ENCODE data around the gene IFIT3. TPM values are rescaled to one million over a fixed set of nuclear protein-coding genes. Genes with fewer than 3 reads are reported as not detected.

IFIT3 gene
- total RNA-seq, 1 donor from 2014 or later, result not detected

DNA sequence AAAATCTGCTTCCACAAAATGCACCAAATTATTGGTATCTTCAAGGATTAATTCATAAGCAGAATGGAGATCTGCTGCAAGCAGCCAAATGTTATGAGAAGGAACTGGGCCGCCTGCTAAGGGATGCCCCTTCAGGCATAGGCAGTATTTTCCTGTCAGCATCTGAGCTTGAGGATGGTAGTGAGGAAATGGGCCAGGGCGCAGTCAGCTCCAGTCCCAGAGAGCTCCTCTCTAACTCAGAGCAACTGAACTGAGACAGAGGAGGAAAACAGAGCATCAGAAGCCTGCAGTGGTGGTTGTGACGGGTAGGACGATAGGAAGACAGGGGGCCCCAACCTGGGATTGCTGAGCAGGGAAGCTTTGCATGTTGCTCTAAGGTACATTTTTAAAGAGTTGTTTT lies 12.1 kb downstream of the IFIT3 start:
- no peak overlapping the region for H3K27ac Mint-ChIP-seq
- H3K4me1 Mint-ChIP-seq (ENCODE audit: low read depth), result no peaks in the 10 kb centered on the region
- TF ChIP-seq, protein P1, sequence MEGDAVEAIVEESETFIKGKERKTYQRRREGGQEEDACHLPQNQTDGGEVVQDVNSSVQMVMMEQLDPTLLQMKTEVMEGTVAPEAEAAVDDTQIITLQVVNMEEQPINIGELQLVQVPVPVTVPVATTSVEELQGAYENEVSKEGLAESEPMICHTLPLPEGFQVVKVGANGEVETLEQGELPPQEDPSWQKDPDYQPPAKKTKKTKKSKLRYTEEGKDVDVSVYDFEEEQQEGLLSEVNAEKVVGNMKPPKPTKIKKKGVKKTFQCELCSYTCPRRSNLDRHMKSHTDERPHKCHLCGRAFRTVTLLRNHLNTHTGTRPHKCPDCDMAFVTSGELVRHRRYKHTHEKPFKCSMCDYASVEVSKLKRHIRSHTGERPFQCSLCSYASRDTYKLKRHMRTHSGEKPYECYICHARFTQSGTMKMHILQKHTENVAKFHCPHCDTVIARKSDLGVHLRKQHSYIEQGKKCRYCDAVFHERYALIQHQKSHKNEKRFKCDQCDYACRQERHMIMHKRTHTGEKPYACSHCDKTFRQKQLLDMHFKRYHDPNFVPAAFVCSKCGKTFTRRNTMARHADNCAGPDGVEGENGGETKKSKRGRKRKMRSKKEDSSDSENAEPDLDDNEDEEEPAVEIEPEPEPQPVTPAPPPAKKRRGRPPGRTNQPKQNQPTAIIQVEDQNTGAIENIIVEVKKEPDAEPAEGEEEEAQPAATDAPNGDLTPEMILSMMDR (IDR thresholded peaks at IDR 0.05; ENCODE audit: unreplicated experiment), result no peak
- H3K36me3 Mint-ChIP-seq (ENCODE audit: insufficient read depth), result no peaks in the 10 kb centered on the region
- no peaks in the 10 kb centered on the region for H3K27me3 Mint-ChIP-seq
- no peak overlapping the region for H3K4me3 Mint-ChIP-seq (ENCODE audit: low read depth)
- DNase-seq (ENCODE audit: low spot score, unreplicated experiment), result no peak
- H3K9me3 Mint-ChIP-seq (ENCODE audit: low read depth), result no peaks in the 10 kb centered on the region

DNA sequence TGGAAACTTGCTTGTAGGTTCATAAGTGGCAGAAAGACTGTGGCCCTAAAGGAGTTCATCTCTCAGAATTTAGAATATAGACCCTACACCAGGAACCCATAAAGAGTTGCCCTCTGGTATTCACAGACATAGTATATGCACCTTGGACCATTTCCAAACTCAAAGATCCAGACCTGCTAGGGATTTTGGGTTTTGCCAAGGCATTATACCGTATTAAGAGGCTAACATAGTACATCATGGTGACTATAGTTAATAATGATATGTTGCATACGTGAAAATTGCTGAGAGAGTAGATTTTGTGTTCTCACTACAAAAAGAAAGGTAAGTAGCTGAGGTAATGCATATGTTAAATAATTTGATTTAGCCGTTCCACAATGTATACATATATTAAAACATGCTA lies 13.9 kb downstream of the IFIT3 start:
- H3K27ac Mint-ChIP-seq, result no peak overlapping the region
- no peaks in the 10 kb centered on the region for H3K27me3 Mint-ChIP-seq
- H3K36me3 Mint-ChIP-seq (ENCODE audit: insufficient read depth), result no peaks in the 10 kb centered on the region
- TF ChIP-seq, protein P1 (IDR thresholded peaks at IDR 0.05; ENCODE audit: unreplicated experiment), result no peak
- DNase-seq (ENCODE audit: low spot score, unreplicated experiment), result no peak
- peaks cover 5% of the 10 kb centered on the region for H3K4me1 Mint-ChIP-seq (ENCODE audit: low read depth)
- no peak overlapping the region for H3K4me3 Mint-ChIP-seq (ENCODE audit: low read depth)
- no peaks in the 10 kb centered on the region for H3K9me3 Mint-ChIP-seq (ENCODE audit: low read depth)

DNA sequence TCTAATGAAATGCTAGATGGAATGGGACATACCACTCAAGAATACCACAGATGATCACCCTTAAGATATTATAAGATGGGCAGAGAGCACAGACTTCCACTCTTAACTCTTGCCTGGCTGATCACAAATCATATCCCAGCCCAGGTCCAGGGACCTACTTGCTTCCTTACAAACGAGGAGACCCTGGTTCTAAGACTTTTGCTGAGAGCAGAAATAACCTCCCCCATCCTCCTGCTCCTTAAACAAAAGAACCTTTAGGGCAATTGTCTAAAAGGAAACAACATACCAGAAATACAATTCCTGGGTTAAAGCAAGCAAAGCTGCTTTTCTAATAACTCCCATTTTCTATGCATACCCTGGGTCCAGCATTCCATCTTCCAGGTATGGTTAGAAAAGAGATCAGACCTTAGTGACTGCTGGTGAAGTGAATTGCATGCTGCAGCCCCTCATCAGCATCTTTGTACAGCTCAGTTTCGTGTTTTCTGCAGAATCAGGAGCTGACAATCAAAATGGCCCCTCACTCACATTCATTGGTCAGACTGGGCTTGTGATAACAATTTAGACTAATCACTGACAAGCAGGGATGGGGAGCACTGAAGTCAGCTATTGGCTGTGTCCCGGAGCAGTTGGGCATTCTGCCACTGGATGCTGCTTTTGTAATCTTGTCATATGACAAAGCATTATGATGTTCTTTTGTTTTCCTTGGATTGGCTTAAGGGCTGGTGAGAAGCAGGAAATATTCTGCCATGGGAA lies 14.6 kb downstream of the IFIT3 start:
- Mint-ChIP-seq H3K4me3 (ENCODE audit: low read depth) (no peak overlapping the region), H3K4me1 (ENCODE audit: low read depth) (peaks cover 5% of the 10 kb centered on the region), H3K27ac (no peak overlapping the region), H3K9me3 (ENCODE audit: low read depth) (no peaks in the 10 kb centered on the region), H3K36me3 (ENCODE audit: insufficient read depth) (no peaks in the 10 kb centered on the region), H3K27me3 (no peaks in the 10 kb centered on the region)
- TF ChIP-seq, protein P1 (IDR thresholded peaks at IDR 0.05; ENCODE audit: unreplicated experiment), result no peak
- DNase-seq (ENCODE audit: low spot score, unreplicated experiment), result no peak

DNA sequence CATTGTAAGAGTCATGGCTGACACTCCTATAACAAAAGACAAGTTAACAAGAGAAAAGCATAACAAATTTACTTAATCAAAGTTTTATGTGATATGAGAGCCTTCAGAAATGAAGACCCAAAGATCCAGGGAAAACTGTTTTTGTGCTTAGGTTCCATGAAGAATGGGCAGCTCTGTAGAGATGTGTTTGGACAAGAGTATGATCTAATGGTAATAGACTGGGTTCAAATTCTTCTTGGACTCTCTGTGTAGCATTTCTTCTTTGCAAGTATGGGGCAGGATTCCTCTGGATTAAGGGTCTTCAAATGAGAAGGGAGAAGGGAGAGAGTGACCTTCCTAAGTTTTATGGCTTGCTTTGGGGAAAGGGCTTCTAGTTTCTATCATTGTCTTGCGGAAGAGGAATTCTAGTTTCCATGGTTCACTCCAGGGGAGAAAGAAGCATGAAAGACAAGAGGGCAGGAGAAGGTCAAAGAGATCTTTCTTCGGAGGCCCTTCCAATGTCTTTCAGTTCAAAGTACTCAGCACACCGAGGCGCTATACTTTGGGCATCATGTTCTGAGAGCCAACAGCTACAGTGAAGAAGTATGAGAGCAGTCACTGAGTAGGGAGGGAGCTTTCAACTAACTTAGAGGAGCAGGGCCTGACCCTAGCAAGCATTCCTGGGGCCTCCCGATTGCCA lies 15.4 kb downstream of the IFIT3 start:
- Mint-ChIP-seq H3K36me3 (ENCODE audit: insufficient read depth) (no peaks in the 10 kb centered on the region), H3K9me3 (ENCODE audit: low read depth) (no peaks in the 10 kb centered on the region), H3K27ac (no peak overlapping the region), H3K4me3 (ENCODE audit: low read depth) (no peak overlapping the region), H3K4me1 (ENCODE audit: low read depth) (peaks cover 9% of the 10 kb centered on the region), H3K27me3 (no peaks in the 10 kb centered on the region)
- no peak for DNase-seq (ENCODE audit: low spot score, unreplicated experiment)
- TF ChIP-seq, protein P1 (IDR thresholded peaks at IDR 0.05; ENCODE audit: unreplicated experiment), result no peak

DNA sequence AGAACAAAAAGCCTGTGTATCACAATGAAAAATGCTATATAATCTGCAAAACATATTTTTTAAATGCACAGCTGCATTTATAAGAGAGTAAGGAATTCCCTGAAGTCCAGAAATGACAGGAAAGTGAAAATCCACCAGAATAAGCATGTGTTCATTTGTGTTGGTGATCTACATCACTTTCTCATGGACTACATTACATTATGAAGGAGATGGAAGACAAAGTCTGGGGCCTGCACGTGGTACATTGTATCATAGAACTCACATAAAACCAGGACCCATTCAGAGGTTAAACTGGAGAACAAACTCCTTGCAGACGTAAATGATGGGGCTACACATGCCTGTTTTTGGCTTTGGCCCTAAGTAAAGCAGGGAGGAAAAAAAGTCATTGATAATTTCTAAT lies 16.4 kb downstream of the IFIT3 start:
- no peaks in the 10 kb centered on the region for H3K9me3 Mint-ChIP-seq (ENCODE audit: low read depth)
- H3K4me3 Mint-ChIP-seq (ENCODE audit: low read depth), result no peak overlapping the region
- TF ChIP-seq, protein P1 (IDR thresholded peaks at IDR 0.05; ENCODE audit: unreplicated experiment), result no peak
- peaks cover 17% of the 10 kb centered on the region for H3K4me1 Mint-ChIP-seq (ENCODE audit: low read depth)
- H3K27me3 Mint-ChIP-seq, result no peaks in the 10 kb centered on the region
- H3K36me3 Mint-ChIP-seq (ENCODE audit: insufficient read depth), result no peaks in the 10 kb centered on the region
- no peak overlapping the region for H3K27ac Mint-ChIP-seq
- DNase-seq (ENCODE audit: low spot score, unreplicated experiment), result no peak
